Measurements from ENCODE around the gene BTNL3.
"Not testable (repeated sequence)": the region's sequence is repeated elsewhere in the genome, so short reads cannot be mapped to it uniquely, and the experiment has no call there.

The BTNL3 gene

DNA sequence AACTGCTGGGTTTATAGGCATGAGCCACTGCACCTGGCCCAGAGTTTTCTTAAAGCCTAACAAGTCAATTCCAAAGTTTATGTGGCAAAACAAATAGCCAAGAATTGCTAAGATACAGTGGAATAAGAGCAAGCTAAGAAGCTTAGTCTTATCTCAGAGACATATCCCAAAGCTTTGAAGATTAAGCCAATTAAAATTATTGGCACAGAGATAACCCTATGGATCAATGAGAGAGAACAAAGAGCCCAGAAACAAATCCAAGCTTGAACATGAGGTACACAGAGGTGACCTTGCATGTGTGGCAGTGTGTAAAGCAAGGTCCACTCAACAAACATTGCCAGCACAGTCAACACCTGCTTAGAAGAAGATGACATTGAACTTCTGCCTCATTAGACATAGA lies 13.3 kb downstream of the BTNL3 start:
- Histone ChIP-seq H3K27ac (no peak overlapping the region), H3K4me3 (ENCODE audit: low read depth in 1 of 2, low read length in 1 of 2) (no peak overlapping the region), H3K9me3 (no peaks in the 10 kb centered on the region), H3K36me3 (no peaks in the 10 kb centered on the region), H3K4me1 (ENCODE audit: control insufficient read depth in 1 of 2, insufficient read depth in 1 of 2, low read depth in 1 of 2, low read length in 1 of 2) (no peaks in the 10 kb centered on the region), H3K27me3 (peaks cover 4% of the 10 kb centered on the region)
- TF ChIP-seq, protein P1, sequence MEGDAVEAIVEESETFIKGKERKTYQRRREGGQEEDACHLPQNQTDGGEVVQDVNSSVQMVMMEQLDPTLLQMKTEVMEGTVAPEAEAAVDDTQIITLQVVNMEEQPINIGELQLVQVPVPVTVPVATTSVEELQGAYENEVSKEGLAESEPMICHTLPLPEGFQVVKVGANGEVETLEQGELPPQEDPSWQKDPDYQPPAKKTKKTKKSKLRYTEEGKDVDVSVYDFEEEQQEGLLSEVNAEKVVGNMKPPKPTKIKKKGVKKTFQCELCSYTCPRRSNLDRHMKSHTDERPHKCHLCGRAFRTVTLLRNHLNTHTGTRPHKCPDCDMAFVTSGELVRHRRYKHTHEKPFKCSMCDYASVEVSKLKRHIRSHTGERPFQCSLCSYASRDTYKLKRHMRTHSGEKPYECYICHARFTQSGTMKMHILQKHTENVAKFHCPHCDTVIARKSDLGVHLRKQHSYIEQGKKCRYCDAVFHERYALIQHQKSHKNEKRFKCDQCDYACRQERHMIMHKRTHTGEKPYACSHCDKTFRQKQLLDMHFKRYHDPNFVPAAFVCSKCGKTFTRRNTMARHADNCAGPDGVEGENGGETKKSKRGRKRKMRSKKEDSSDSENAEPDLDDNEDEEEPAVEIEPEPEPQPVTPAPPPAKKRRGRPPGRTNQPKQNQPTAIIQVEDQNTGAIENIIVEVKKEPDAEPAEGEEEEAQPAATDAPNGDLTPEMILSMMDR (IDR thresholded peaks at IDR 0.05): no peak

DNA sequence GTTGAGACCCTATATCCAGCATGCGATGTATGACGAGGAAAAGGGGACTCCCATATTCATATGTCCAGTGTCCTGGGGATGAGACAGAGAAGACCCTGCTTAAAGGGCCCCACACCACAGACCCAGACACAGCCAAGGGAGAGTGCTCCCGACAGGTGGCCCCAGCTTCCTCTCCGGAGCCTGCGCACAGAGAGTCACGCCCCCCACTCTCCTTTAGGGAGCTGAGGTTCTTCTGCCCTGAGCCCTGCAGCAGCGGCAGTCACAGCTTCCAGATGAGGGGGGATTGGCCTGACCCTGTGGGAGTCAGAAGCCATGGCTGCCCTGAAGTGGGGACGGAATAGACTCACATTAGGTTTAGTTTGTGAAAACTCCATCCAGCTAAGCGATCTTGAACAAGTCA lies 17.1 kb downstream of the BTNL3 start:
- Histone ChIP-seq H3K27ac (no peak overlapping the region), H3K36me3 (no peaks in the 10 kb centered on the region), H3K27me3 (peaks cover 7% of the 10 kb centered on the region), H3K4me1 (ENCODE audit: control insufficient read depth in 1 of 2, insufficient read depth in 1 of 2, low read depth in 1 of 2, low read length in 1 of 2) (no peaks in the 10 kb centered on the region), H3K4me3 (ENCODE audit: low read depth in 1 of 2, low read length in 1 of 2) (no peak overlapping the region), H3K9me3 (no peaks in the 10 kb centered on the region)
- TF ChIP-seq, protein P1 (IDR thresholded peaks at IDR 0.05): no peak

DNA sequence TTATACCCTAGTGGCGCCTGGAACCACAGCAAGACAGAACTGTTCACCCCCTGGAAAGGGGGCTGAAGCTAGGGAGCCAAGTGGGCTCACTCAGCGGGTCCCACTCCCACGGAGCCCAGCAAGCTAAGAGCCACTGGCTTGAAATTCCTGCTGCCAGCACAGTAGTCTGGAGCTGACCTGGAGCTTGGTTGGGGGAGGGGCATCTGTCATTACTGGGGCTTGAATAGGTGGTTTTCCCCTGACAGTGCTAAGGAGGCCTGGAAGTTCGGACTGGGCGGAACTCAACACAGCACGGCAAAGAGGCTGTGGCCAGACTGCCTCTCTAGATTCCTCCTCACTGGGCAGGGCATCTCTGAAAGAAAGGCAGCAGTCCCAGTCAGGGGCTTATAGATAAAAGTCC lies 19.5 kb downstream of the BTNL3 start:
- H3K9me3 ChIP-seq: no peaks in the 10 kb centered on the region
- TF ChIP-seq, protein P1 (IDR thresholded peaks at IDR 0.05): no peak
- H3K4me3 ChIP-seq (ENCODE audit: low read depth in 1 of 2, low read length in 1 of 2): no peak overlapping the region
- no peaks in the 10 kb centered on the region for H3K4me1 ChIP-seq (ENCODE audit: control insufficient read depth in 1 of 2, insufficient read depth in 1 of 2, low read depth in 1 of 2, low read length in 1 of 2)
- no peak overlapping the region for H3K27ac ChIP-seq
- H3K27me3 ChIP-seq: peaks cover 8% of the 10 kb centered on the region
- H3K36me3 ChIP-seq: no peaks in the 10 kb centered on the region

DNA sequence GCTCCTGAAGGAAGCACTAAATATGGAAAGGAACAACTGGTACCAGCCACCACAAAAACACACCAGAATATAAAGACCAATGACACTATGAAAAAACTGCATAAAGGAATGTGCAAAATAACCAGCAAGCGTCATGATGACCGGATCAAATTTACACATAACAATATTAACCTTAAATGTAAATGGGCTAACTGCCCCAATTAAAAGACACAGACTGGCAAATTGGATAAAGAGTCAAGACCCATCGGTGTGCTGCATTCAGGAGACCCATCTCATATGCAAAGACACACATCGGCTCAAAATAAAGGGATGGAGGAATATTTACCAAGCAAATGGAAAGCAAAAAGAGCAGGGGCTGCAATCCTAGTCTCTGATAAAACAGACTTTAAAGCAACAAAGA lies 21.4 kb downstream of the BTNL3 start:
- not testable (repeated sequence) for H3K36me3 ChIP-seq; H3K9me3 ChIP-seq; H3K4me3 ChIP-seq (ENCODE audit: low read depth in 1 of 2, low read length in 1 of 2)

DNA sequence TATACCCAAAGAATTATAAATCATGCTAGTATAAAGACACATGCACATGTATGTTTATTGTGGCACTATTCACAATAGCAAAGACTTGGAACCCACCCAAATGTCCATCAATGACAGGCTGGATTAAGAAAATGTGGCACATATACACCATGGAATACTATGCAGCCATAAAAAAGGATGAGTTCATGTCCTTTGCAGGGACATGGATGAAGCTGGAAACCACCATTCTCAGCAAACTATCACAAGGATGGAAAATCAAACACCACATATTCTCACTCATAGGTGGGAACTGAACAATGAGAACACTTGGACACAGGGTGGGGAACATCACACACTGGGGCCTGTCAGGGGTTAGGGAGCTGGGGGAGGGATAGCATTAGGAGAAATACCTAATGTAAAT lies 26.0 kb downstream of the BTNL3 start:
- H3K4me1 ChIP-seq (ENCODE audit: control insufficient read depth in 1 of 2, insufficient read depth in 1 of 2, low read depth in 1 of 2, low read length in 1 of 2); H3K4me3 ChIP-seq (ENCODE audit: low read depth in 1 of 2, low read length in 1 of 2); H3K9me3 ChIP-seq; H3K27ac ChIP-seq; H3K36me3 ChIP-seq: not testable (repeated sequence)
- peaks cover 11% of the 10 kb centered on the region for H3K27me3 ChIP-seq

More for the DNA sequence above, 21.4 kb downstream of the BTNL3 start:
- not testable (repeated sequence) for H3K27ac ChIP-seq; H3K4me1 ChIP-seq (ENCODE audit: control insufficient read depth in 1 of 2, insufficient read depth in 1 of 2, low read depth in 1 of 2, low read length in 1 of 2); H3K27me3 ChIP-seq

DNA sequence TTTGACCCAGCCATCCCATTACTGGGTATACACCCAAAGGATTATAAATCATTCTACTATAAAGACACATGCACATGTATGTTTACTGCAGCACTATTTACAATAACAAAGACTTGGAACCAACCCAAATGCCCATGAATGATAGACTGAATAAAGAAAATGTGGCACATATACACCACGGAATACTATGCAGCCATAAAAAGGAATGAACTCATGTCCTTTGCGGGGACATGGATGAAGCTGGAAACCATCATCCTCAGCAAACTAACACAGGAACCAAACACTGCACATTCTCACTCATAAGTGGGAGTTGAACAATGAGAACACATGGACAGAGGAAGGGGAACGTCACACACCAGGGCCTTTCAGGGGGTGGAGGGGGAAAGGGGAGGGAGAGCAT lies 28.8 kb downstream of the BTNL3 start:
- H3K27me3 ChIP-seq; H3K9me3 ChIP-seq; H3K4me3 ChIP-seq (ENCODE audit: low read depth in 1 of 2, low read length in 1 of 2); H3K36me3 ChIP-seq; H3K4me1 ChIP-seq (ENCODE audit: control insufficient read depth in 1 of 2, insufficient read depth in 1 of 2, low read depth in 1 of 2, low read length in 1 of 2); H3K27ac ChIP-seq: not testable (repeated sequence)

DNA sequence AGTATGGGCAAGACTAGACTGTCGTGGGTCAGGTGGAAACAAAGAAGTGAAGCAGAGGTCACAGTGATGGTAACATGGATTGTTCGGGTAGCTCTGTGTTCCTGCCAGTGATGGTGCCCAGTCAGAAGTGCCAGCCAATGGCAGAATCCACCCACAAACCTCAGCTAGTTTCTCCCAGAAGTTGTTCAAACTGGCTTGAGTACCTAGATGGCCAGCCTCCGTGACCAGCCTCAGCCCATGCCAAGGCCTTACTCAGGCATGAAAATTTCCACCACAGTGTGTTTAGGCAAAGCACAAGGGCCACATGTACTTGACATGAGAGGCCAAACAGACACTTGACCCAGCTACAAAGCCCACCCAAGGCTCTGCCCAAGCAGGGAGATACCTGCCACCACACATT lies 32.0 kb downstream of the BTNL3 start:
- peaks cover 4% of the 10 kb centered on the region for H3K27me3 ChIP-seq
- H3K4me3 ChIP-seq (ENCODE audit: low read depth in 1 of 2, low read length in 1 of 2): no peak overlapping the region
- no peaks in the 10 kb centered on the region for H3K4me1 ChIP-seq (ENCODE audit: control insufficient read depth in 1 of 2, insufficient read depth in 1 of 2, low read depth in 1 of 2, low read length in 1 of 2)
- peaks cover 6% of the 10 kb centered on the region for H3K9me3 ChIP-seq
- TF ChIP-seq, protein P1 (IDR thresholded peaks at IDR 0.05): no peak
- no peaks in the 10 kb centered on the region for H3K36me3 ChIP-seq
- no peak overlapping the region for H3K27ac ChIP-seq
